GM18499 (cell line): ENCODE results near the gene SMARCD2.

Experiments
- ATAC-seq: cut with Tn5 transposase; IDR thresholded peaks from one replicate; pipeline ENCODE4 v1.9.1; 2021; ENCODE audit warnings: moderate number of reproducible peaks; ENCODE audit not compliant: insufficient read depth, unreplicated experiment

SMARCD2 gene

GRCh38 chr17:63833741-63834373 lies 8.6 kb downstream of the SMARCD2 start:
- no peak for ATAC-seq

DNA sequence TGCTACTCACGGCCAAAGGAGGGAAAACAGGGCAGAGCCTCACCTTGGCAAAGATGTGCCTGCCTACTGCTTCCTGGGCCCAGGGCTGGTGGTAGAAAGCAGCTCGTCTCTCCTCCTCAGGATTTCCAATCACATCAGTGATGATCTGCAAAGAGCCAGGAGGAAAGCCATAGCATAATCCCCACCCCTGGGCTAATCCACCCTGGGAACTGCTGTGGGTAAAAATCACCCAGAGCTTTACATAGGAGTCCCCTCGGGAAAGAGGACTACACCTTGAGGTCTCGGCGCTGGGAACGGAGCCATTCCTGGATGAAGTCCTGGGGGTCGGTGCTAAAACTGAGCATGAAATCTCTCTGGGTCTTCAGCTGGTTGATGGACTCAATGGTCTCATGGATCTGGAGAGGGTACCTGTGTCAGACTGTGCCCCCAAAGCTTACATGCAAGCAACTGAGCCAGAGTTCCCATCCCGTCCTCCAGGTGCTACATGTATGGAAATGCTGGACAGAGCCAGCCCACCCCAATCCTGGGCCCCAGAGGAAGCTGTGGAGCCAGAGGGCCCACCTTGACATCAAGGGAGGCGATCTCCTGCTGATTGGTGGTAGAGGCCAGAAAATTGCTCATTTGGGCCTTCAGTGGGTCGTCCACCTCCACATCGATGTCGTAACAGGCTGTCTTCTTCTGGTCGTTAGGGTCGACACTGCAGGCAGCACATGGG lies 9.3 kb downstream of the SMARCD2 start:
- ATAC-seq, result no peak

- ATAC-seq, result no peak
These were observed 10.0 kb downstream of the SMARCD2 start for GRCh38 chr17:63832455-63832854.

DNA sequence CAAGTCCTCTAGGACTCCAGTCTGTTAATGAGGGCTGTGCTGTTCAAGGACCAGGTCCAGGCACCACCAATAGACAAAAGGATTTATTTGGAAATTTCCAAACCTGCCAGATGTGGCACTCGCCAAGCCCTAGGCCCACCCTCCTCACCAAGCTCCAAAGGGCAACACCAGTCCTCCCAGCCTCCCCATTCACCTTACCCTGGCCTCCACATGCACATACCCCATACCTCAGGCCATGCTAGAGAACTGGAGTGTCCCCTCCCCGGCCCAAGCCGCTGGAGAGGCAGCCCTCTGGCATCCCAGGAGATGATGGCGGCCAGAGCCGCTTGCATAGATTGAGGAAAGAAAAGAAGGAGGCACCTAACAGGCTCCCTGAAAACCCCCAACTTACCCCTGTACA lies 10.5 kb downstream of the SMARCD2 start:
- no peak for ATAC-seq

- no peak for ATAC-seq
These were observed 11.0 kb downstream of the SMARCD2 start for GRCh38 chr17:63831505-63831904.

DNA sequence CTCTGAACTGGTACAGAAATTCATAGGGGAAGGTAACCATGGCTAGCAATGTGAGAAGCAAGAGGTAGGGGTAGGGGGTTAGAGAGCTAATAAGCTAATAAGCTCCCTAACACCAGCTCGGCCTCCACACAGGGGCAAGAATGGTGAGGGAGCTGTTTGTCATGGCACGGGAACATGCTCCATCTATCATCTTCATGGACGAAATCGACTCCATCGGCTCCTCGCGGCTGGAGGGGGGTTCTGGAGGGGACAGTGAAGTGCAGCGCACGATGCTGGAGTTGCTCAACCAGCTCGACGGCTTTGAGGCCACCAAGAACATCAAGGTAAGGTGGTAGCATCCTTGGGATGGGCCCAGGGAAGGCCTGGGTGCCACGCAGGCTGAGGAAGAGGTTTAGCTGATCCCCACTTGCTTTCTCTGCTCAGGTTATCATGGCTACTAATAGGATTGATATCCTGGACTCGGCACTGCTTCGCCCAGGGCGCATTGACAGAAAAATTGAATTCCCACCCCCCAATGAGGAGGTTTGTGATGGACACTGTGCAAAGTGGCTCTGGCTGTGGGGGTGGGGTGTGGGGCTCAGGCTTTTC lies 11.5 kb downstream of the SMARCD2 start:
- ATAC-seq, result no peak

GRCh38 chr17:63830278-63830677 lies 12.2 kb downstream of the SMARCD2 start:
- ATAC-seq, result no peak

GRCh38 chr17:63828936-63829335 lies 13.5 kb downstream of the SMARCD2 start:
- ATAC-seq, result no peak

DNA sequence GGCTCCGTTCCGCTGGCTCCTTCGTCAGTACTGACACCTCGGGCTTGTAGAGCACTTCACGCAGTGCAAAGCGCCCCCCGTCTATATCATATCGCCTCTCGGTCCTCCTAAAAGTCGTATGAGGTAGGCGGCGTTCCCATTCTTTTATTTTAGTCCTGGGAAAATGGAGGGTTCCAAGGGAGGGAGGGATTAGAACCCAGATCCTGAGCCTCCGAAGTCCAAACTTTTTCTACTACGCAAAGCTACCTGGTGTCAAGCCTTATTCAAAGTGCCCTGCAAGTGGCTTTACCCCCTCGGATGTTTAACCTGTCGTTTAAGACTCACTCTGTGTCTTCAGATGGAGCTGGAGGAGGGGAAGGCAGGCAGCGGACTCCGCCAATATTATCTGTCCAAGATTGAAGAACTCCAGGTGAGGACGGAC lies 14.7 kb downstream of the SMARCD2 start:
- no peak for ATAC-seq

DNA sequence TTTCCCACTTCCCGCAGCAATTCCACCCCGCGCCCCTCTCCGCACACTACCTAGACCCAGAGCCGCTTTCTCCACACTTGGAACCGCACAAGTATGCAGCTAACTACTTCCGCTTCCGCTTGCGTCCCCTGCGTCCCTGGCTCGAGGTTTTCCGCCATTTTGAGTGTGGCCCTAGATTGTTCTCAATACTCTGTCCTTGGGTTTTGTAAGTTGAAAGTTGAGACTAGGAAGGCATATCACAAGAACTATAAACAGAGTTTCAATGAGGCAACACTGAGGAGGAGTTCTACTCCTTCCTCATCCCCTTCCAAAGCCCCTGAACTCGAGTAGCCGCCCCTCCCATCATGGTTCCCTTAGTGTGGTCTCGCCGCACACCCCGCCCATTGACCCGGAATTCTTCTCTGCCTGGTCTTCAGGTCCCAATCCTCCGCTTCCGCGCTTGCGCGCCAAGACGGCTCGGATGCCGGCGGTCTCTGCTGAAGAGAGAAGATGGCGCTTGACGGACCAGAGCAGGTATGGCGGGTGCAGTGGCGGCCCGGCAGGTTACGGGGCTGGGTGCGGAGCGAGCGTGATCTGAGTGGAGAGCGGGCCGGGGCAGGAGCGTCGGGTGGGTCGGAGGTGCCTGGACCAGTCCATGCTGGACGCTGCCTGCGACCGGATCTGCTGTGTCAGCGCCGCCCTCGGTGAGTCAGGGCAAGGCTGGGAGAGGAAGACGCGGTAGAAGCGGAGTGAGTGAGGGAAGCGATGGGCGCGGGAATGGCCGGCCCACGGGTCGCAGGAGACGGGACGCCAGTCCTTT lies 15.3 kb downstream of the SMARCD2 start, which contains the start of the genes FTSJ3 and PSMC5:
TSS of gene FTSJ3 (minus strand) at position 662 of the 799 bp plus-strand sequence. CDS start 761 bp downstream, outside the sequence.
TSS of gene PSMC5 (plus strand) at position 430 of the 799 bp plus-strand sequence. CDS start at position 490, 60 bp downstream.
- ATAC-seq, result peak; percentile 66

- ATAC-seq, result no peak
These were observed 15.9 kb downstream of the SMARCD2 start for GRCh38 chr17:63826468-63827001.

GRCh38 chr17:63824362-63824761 lies 18.1 kb downstream of the SMARCD2 start:
- ATAC-seq, result no peak

DNA sequence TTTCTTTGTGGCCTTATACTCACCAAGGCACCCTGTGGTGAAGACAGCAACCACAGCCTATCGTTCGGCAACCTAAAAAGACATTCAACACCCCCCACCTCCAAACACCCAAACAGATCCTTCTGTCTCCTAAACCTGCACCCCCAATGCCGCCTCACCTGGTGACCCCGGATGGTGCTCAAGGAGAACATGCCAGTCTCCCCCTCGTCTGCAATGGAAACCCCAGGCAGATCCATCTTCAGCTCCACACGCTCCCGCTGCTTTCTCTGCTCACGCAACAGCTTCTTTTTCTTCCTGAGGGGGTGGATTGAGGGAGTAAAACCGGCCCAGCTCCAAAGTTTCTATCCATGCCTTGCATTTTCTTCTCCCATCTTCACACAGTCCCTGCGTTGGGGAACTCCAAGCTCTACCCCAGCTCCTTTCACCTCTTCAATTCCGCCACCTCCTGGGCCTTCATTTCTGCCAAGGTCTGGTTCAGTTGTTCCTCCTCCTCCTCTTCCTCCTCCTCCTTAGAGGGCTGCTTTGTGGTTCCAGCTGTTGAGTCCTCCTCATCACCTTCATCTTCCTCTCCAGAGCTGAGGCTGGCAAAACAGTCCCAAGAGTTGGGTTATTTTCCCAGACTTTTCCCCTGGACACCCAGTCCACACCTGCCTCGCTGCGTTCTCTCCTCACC lies 18.7 kb downstream of the SMARCD2 start:
- no peak for ATAC-seq

GRCh38 chr17:63822537-63822936 lies 19.9 kb downstream of the SMARCD2 start:
- no peak for ATAC-seq

DNA sequence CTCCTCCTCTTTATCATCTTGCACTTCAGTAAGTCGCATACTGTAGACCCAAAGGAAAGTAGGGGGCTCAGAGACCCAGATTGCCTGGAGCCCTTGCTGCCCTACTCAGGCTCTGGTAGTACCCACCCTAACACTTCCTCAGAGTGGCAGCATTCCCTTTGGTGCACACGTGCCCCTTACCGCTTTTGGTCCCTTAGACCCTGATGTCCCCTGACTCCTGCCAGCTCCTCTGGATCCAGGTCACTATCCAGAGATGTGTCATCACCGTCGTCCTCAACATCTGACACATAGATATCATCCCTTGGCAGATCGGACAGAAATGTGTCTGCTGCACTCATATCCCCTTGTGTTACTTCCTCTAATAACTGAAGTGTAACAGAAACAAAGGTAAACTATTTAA lies 20.7 kb downstream of the SMARCD2 start:
- ATAC-seq, result no peak

GRCh38 chr17:63820963-63821561 lies 21.4 kb downstream of the SMARCD2 start:
- ATAC-seq, result no peak

DNA sequence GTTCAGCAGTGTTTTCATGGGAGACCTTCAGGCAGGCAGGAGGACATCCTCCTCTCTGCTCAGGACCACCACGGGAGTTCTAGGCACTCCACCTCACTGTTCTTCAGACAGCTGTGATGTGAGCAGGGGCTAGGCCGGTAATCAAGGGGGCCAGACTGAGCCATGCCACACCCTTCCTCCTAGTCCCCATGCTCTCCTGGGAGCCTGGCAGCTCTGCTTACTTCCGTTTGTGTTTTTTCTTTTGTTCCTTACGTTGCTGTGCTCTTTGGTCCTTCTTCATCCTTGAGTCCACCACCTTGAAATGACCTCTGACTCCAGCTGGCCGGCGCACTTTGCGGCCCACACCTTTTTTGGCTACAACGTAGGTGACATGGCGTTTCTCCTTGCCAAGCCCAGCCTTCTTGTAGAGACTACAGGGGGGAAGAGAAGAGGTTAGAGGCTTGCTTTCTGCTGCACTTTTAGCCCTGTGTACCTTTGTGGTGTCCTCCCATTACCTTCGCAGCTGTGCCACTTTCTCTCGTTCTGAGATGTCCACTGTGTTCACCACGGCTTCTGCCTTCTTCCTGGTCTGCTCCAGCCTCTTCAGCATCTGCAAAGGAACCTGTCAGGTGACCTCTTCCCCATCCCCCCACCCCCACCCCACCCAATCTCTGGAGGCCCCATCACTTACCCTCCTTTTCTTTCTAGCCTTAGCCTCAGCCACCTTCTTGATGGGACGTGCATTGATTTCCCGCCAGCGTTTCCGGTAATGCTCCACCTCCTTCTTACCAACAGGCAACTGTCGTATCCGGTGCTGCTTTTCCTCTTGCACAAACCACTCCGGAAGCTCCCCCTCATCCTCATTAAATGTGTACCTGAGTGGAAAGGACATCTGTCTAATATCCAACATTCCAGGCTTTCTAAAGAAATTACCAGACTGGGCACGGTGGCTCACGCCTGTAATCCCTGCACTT lies 22.6 kb downstream of the SMARCD2 start:
- no peak for ATAC-seq

GRCh38 chr17:63819131-63819530 lies 23.4 kb downstream of the SMARCD2 start:
- ATAC-seq, result no peak
